ENCODE results near the gene AFF1.

The AFF1 gene

DNA sequence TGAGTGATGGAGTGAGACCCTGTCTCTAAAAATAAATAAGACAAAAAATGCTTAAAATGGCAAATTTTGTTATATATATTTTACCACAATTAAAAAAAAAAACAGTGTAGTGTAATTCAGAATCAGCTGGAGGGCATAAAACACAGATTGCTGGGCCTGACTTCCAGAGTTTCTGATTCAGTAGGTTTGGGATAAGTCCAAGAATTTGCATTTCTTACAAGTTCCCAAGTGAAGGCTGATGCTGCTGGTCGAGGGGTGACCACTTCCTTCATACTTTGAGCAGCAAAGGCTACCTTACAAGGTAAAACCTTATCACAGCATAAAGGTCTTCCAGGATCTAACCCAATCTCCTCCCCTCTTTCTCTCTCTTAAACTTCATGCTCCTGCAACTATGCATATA, 244.9 kb downstream of the AFF1 start:
- no peak for DNase-seq

DNA sequence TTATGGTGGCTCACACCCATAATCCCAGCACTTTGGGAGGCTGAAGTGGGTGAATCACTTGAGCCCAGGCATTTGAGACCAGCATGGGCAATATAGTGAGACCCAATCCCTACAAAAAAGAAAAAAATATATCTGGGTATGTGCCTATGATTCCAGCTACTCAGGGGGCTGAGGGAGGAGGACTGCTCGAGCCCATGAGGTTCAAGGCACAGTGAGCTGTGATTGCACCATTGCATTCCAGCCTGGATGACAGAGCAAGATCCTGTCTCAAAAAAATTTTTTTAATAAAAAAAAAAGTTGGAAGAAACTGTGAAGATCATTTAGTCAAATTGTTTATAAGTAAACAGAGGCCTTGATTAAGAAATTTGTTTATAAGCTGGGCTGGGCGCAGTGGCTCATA, 246.0 kb downstream of the AFF1 start:
- no peak for DNase-seq

DNA sequence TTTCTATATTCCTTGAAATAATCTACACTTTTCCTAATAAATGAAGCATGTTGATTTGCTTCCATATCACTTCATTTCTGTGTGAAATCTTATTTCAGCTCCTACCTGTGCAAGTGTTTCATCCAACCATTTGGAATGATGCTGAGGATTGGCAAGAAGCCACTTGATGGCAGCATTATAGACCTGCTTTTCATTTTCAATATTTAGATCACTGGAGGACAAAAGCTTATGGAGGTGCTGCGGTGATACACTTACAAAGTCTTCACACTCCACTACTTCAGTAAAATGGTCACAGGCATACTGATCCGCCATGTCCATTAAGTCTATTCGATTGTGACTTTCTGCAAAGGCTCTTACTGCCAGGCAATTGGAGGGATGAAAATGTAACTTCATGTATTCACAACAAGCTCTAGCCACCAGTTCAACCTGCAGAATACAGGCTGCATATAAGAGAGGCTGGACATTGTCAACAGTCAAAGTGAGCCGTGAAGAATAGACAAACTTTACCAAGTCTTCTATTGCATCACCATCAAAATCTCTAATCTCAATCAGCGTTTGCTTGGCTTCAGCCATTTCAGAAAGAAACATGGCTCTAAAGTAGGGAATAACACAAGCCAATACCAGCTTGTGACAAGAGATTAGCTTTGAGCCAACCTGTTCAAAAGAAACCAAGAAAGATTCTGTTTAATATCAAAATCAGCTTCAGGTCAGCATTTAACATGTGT, 250.5 kb downstream of the AFF1 start:
- DNase-seq: no peak

DNA sequence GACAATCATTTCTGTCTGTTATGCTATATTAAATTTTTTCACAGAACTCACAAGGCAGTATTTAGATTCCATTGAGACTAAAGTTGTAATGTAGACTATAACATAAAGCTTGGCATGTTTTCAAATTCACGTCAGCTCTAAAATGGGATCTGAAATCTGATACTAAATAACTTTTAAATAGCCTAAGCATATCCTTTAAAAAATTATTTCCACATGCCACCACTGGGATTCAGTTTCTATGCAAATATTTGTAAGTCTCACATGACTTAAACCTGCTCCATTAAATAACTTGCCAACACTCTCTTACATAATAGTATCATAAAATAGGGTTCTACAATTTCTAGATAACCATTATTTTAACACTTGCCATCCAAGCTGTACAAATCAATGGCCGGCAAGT, 253.2 kb downstream of the AFF1 start:
- DNase-seq: no peak

DNA sequence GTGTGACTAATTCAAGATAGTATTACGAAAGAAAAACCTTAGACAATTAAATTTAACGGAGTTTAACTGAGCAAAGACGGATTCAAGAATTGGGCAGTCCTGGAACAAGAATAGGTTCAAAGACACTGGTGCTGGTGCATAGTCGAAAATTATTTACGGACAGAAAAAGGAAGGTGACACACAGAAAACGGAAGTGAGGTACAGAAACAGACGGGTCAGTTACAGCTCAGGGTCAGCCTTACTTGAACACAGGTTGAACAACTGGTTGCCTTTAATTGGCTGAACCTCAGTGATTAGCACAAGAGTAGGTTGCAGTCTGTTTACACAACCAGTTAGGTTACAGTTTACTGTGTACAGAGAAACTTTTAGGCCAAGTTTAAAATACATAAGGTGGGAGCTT, 254.1 kb downstream of the AFF1 start:
- DNase-seq: no peak

All from hematopoietic multipotent progenitor cell treated with erythropoietin and hydrocortisone succinate and interleukin-3 and kit ligand, for 6 days (in vitro differentiated cells).